GM21529 (cell line): ENCODE measurements around the gene LANCL2.
"Not testable (repeated sequence)": the region's sequence is repeated elsewhere in the genome, so short reads cannot be mapped to it uniquely, and the experiment has no call there.

Experiments
- ATAC-seq: cut with Tn5 transposase; IDR thresholded peaks from one replicate; pipeline ENCODE4 v1.9.1; 2021; ENCODE audit not compliant: unreplicated experiment

LANCL2 gene

GRCh38 chr7:55469721-55470120 is 104.6 kb downstream of the LANCL2 start:
- ATAC-seq, result no peak

DNA sequence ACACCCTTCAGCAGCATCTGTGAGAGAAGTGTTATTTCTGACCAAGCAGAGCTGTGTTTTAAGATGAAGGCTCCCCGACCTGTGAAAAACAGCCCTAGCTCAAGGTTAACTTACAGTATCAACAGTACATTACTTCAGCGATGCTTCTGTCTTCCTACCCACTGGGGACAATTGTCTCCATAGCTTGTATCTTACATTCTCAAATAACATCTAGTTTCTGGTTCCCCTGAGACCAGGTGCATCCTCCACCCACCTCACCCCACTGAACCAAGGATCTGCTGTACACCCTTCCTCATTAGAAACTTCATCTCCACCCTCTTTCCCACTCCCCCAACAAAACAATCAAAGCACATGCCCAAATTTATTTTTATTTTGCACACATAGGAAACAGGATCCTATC is 105.1 kb downstream of the LANCL2 start:
- no peak for ATAC-seq

- not testable (repeated sequence) for ATAC-seq
These were observed 106.5 kb downstream of the LANCL2 start for GRCh38 chr7:55471594-55471993.

GRCh38 chr7:55472406-55472805 is 107.3 kb downstream of the LANCL2 start:
- ATAC-seq, result not testable (repeated sequence)

DNA sequence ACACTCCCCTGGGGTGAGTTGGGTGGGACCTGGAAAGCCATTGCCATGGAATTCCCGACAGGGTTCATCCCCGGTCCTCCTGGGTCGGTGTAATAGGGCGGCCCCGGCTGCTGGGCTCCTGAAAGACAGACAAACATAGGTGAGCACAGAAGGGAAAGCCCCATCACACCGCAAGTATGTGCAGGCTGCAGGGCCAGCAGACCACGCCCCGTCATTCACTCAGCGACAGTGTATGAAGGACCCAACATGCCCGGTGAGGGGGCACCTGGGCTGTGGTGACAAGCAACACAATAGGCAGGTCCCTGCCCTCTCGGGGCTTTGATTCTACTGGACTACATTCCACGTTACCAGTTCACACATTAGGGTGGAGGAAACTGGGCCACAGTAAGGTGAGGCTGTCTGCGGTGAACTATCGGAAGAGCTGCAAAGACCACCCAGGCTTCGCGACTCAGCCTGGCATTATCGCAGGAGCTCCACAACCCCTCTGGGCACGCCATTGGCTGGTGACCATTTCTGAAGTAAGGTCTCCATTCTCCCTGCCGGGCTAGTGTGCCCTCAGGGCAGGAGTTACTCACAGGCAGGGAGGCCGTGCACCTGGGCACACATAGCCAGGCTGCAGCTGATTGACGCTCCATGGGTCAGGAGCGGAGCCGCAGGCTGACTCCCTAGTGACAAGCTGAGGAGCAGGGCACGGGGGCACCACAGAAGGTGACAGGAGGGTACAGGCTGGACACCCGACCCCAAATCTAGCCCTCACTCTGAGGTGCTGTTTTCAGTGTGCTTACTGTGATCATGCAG is 108.0 kb downstream of the LANCL2 start:
- no peak for ATAC-seq

GRCh38 chr7:55473932-55474331 is 108.8 kb downstream of the LANCL2 start:
- ATAC-seq, result no peak

GRCh38 chr7:55474944-55475854 is 110.1 kb downstream of the LANCL2 start:
- no peak for ATAC-seq

DNA sequence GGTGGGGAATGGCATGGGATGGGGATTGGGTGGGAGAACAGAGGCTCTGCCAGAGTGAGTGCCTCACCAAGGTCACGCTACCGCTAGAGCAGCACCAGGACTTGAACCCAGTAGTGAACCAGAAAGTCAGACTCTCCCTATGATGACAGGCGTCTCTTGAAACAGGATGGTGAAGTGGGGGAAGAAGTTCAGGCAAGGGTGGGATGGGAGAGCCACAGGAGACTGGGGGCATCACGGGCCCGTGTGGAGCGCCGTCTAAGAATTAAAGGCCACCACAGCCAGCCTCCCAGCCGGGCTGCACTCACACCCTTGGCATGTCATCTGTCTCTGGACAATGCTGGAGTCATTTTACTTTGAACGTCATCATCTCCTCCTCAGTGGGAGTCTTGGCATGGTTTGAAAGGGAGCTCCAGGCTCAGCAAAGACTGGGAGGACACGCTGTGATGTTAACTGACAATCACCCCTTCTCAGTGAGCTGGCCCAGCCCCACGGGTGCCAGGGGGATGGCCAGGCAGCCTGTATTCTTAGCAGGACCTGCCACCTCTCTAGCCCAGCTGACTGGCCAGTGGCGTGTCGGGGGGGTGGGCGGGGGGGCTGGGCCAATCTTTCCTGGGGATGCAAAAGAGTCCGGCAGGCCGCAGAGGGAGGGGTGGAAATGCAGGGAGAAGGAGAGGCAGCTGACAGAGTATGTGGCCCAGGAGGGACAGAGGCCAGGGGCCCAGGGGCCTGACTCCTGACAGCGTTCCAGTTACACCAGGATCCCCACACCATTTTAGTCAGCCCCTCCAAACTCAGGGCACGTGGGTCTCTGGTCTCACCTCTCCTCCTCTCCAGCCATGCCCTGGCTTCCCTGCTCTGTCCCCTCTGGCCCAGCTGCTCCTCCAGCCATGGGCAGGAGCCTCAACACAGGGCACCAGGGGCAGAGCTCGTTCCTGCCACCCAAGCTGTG is 111.0 kb downstream of the LANCL2 start:
- no peak for ATAC-seq

DNA sequence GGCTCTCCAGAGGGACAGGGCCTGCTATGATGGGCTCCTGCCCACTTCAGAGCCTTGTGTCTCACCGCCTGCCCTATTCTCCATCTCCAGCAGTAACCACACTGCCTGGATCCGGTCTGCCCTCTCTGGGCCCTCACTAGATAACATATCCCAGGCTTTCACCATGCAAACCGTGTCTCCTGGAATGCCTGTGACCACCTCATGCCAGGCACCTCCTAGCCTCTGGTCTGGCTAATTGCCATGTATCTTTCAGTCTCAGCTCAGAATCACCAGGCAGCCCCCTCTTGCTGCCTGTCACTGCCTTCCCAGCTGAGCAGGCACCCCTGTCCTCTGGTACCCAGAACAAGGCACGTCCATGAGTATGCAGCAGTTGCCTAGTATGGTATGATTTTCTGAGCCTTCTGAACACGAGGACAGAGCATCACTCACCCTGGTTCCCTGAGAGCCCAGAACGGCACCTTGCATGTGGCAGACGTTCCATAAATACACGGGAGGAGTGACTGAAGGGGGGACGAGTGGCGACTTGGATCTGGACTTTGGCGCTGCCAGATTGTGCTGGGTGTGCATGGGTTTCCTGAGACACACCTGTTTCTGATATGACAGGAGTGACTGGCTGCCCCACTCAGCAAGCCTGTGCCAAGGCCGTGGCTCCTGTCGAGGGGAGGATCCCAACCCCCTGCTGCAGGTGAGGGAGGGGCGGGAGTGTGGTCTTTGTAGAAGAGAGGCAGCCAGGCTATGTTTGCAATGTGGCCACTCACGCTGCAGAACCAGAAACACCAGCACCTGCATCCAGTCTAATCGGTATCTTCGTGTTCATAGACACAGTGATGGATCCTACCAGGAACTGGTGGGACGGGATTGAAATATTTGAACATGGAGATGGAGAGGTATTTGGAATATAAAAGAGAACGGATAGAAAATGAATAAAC is 112.0 kb downstream of the LANCL2 start:
- no peak for ATAC-seq

DNA sequence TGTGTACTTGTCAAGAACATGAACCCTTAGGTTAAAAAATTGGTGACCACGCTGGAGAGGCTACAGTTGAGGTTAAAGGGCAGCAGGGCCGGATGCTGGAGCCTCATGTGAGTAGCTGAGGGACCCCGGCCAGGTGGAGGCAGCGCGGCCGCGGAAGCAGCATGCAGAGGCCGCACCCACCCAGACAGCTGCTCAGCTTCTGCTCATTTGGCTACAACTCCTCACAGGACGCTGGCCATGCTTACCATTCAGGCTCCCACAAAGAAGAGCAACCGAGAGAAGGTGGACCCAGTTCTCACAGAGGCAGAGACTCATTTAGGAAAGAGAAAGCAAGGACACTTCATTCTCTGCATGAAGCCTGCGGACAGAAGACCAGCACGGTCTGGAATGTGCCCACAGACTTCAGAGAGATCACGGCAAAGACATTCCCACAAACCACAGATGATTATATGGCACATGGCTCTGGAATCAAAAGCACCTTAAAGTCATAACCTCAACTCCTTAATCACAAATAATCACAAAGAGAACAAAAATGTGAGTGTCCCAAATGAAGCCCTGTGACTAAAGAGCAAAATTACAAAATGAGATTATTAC is 112.7 kb downstream of the LANCL2 start:
- no peak for ATAC-seq

DNA sequence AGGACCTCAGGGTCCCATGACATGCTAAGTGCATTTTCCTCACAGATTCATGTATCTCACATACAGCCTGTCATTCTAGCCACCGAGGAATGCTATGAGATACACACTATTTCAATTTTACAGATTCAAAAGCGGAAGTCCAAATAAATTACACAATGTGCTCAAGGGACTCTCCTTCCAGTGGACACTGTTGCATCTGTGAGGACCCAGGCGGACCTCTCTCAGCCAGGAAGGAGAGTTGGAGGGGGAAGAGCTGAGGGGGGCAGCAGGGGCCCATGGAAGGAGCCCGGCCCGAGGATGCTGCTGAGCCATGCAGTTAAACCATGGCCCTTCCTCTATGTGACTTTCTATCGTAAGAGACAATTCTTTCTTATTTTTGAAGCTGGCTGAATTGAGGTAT is 113.6 kb downstream of the LANCL2 start:
- ATAC-seq, result no peak

GRCh38 chr7:55481155-55481554 is 116.0 kb downstream of the LANCL2 start:
- ATAC-seq, result no peak

- no peak for ATAC-seq
These were observed 117.9 kb downstream of the LANCL2 start for GRCh38 chr7:55483046-55483445.
